Hematopoietic multipotent progenitor cell treated with erythropoietin and hydrocortisone succinate and interleukin-3 and kit ligand, for 17 days (in vitro differentiated cells): ENCODE data around the gene NUSAP1.
"Not testable (repeated sequence)": the region's sequence is repeated elsewhere in the genome, so short reads cannot be mapped to it uniquely, and the experiment has no call there.

Source experiments
- DNase-seq: peaks from one replicate; pipeline ENCODE4 v3.0.0-alpha.2; 2015; ENCODE audit warnings: low spot score

Gene NUSAP1

GRCh38 chr15:41332194-41333025, at the start of gene NUSAP1, which contains the start of gene OIP5:
Gene NUSAP1, plus strand, starts transcription at chr15:41332881. Its CDS starts 77 bp downstream, at chr15:41332958.
Gene OIP5, minus strand, starts transcription at chr15:41332591. Its CDS starts 30 bp downstream, at chr15:41332561.
- peak; percentile 99 for DNase-seq

- peak; percentile 4 for DNase-seq
Observed at GRCh38 chr15:41282980-41283652, 49.6 kb upstream of the NUSAP1 start.

- peak; percentile 98 for DNase-seq
Observed at GRCh38 chr15:41283653-41284426, 48.8 kb upstream of the NUSAP1 start.

GRCh38 chr15:41284427-41285177, 48.1 kb upstream of the NUSAP1 start:
- DNase-seq: peak; percentile 40

- DNase-seq: no peak
Observed at GRCh38 chr15:41285285-41285684, 47.4 kb upstream of the NUSAP1 start.

GRCh38 chr15:41286665-41287333, 45.9 kb upstream of the NUSAP1 start:
- DNase-seq: no peak

GRCh38 chr15:41288464-41288863, 44.2 kb upstream of the NUSAP1 start:
- DNase-seq: no peak

GRCh38 chr15:41289953-41290352, 42.7 kb upstream of the NUSAP1 start:
- no peak for DNase-seq

- DNase-seq: no peak
Observed at GRCh38 chr15:41291065-41291631, 41.5 kb upstream of the NUSAP1 start.

- no peak for DNase-seq
Observed at GRCh38 chr15:41292521-41292920, 40.2 kb upstream of the NUSAP1 start.

GRCh38 chr15:41301139-41301538, 31.5 kb upstream of the NUSAP1 start:
- DNase-seq: not testable (repeated sequence)

GRCh38 chr15:41301587-41301986, 31.1 kb upstream of the NUSAP1 start:
- DNase-seq: no peak

GRCh38 chr15:41304149-41304770, 28.4 kb upstream of the NUSAP1 start:
- DNase-seq: no peak

GRCh38 chr15:41307679-41308078, 25.0 kb upstream of the NUSAP1 start:
- no peak for DNase-seq

GRCh38 chr15:41309226-41309905, 23.3 kb upstream of the NUSAP1 start:
- no peak for DNase-seq

GRCh38 chr15:41320805-41321330, 11.8 kb upstream of the NUSAP1 start:
- DNase-seq: not testable (repeated sequence)

GRCh38 chr15:41323611-41324010, 9.1 kb upstream of the NUSAP1 start:
- DNase-seq: no peak

GRCh38 chr15:41331281-41331680, 1.4 kb upstream of the NUSAP1 start:
- DNase-seq: no peak

GRCh38 chr15:41331833-41332193, 868 bp upstream of the NUSAP1 start:
- no peak for DNase-seq
